22Rv1 (cell line): ENCODE data around the gene ZPBP.

ENCODE experiments used
- ZFX ChIP-seq: fragments of 450-650 bp; IDR thresholded peaks from 2 replicates; pipeline ENCODE4 v1.6.1; 2017; ENCODE audit warnings: antibody characterized with exemption, borderline replicate concordance
- TF ChIP-seq, protein P1 (sequence below): fragments of 450-650 bp; IDR thresholded peaks from 2 replicates; pipeline ENCODE4 v1.5.1; 2017; ENCODE audit warnings: mild to moderate bottlenecking

DNA sequence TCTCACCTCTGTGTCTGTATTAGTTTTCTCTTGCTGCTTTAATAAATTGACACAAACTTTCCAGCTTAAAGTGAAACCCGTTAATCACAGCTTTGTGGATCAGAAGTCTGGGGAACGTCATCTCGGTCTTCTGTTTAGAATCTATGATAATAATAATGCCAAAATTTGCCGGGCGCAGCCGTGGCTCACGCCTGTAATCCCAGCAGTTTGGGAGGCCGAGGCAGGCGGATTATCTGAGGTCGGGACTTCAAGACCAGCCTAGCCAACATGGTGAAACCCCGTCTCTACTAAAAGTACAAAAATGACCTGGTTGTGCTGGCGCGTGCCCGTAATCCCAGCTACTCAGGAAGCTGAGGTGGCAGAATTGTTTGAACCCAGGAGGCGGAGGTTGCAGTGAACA, 8.8 kb upstream of the ZPBP start:
- TF ChIP-seq, protein P1, sequence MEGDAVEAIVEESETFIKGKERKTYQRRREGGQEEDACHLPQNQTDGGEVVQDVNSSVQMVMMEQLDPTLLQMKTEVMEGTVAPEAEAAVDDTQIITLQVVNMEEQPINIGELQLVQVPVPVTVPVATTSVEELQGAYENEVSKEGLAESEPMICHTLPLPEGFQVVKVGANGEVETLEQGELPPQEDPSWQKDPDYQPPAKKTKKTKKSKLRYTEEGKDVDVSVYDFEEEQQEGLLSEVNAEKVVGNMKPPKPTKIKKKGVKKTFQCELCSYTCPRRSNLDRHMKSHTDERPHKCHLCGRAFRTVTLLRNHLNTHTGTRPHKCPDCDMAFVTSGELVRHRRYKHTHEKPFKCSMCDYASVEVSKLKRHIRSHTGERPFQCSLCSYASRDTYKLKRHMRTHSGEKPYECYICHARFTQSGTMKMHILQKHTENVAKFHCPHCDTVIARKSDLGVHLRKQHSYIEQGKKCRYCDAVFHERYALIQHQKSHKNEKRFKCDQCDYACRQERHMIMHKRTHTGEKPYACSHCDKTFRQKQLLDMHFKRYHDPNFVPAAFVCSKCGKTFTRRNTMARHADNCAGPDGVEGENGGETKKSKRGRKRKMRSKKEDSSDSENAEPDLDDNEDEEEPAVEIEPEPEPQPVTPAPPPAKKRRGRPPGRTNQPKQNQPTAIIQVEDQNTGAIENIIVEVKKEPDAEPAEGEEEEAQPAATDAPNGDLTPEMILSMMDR, result no peak
- no peak for TF ChIP-seq ZFX
